ENCODE measurements around the gene PKP1.

DNA sequence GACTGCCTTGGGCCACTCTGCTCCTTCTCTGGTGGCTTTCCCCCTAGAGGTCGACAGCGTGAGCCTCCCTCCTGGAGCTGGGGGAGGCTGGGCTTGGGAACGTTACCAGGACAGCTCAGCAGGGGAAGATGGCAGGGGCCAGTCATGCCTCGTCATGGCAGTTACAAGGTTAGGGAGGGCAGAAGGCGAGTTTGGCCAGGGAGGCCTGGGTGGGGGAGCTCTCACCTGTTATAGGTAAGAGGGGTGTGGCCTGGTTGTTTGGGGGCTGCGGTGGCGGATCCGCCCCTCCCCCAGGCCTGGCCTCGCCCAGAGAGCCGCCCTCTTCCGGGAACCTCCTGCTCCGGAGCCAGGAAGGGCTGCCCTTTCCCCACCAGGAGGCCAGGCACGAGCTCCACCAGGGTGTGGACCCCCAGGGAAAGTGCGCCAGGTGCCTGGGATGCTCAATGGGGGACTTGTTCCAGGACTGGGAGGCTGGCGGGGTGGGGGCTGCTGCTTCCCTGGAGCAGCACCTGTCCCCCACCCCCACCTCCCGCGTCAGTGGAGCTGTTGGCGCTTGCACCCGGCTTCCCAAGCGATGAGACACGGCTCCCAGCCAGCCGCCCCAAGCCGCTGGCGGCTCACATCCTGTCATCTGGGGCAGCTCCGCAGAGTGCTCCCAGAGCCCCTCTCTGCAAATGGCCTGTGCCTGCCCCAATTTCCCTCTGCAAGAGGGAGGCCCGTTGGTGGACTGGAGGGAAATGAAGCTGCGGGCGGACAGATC lies 23.6 kb upstream of the PKP1 start:
- TF ChIP-seq CTCF (IDR thresholded peaks at IDR 0.05 in 8 of 11, conservative IDR thresholded peaks at IDR 0.05 in 3 of 11): no peak
- TF ChIP-seq POLR2AphosphoS5 (IDR thresholded peaks at IDR 0.05): no peak
- TF ChIP-seq POLR2A (IDR thresholded peaks at IDR 0.05): no peak
